ENCODE data around the gene EXOC4. TPM values are rescaled to one million over a fixed set of nuclear protein-coding genes. Genes with fewer than 3 reads are reported as not detected.

EXOC4 gene
- total RNA-seq, 1 donor from 2014 or later, result 99.2 TPM

DNA sequence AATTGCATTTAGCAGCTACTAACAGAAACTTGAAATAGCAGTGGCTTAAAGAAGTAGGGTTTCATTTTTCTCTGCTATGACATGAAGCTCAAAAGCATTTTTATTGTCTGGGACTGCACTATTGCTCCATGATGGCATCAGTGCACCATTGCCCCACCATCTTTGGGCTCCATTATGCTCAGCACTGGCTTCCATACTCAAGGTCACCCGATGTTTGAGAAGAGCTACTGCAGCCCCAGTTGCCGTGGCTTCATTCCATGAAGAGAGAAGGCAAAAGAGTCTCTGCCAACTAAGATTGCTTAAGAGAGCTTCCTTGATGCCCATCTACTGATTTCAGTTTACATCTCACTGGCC is 682.1 kb downstream of the EXOC4 start:
- intact Hi-C loops (cut with DNase I), result no loop called here
- no peaks in the 10 kb centered on the region for H3K4me1 ChIP-seq
- no peaks in the 10 kb centered on the region for H3K9me3 ChIP-seq
- H3K27me3 ChIP-seq, result no peaks in the 10 kb centered on the region
- no peak for DNase-seq (ENCODE audit: extremely low spot score in 2 of 2)
- no peak overlapping the region for H3K4me3 ChIP-seq
- H3K36me3 ChIP-seq, result no peaks in the 10 kb centered on the region
- TF ChIP-seq POLR2A (IDR thresholded peaks at IDR 0.05), result no peak
- TF ChIP-seq, protein P1, sequence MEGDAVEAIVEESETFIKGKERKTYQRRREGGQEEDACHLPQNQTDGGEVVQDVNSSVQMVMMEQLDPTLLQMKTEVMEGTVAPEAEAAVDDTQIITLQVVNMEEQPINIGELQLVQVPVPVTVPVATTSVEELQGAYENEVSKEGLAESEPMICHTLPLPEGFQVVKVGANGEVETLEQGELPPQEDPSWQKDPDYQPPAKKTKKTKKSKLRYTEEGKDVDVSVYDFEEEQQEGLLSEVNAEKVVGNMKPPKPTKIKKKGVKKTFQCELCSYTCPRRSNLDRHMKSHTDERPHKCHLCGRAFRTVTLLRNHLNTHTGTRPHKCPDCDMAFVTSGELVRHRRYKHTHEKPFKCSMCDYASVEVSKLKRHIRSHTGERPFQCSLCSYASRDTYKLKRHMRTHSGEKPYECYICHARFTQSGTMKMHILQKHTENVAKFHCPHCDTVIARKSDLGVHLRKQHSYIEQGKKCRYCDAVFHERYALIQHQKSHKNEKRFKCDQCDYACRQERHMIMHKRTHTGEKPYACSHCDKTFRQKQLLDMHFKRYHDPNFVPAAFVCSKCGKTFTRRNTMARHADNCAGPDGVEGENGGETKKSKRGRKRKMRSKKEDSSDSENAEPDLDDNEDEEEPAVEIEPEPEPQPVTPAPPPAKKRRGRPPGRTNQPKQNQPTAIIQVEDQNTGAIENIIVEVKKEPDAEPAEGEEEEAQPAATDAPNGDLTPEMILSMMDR (IDR thresholded peaks at IDR 0.05), result no peak
- no peak for TF ChIP-seq POLR2AphosphoS5 (IDR thresholded peaks at IDR 0.05; ENCODE audit: insufficient read depth in 1 of 2, low read depth in 1 of 2)
- no peak overlapping the region for H3K27ac ChIP-seq

DNA sequence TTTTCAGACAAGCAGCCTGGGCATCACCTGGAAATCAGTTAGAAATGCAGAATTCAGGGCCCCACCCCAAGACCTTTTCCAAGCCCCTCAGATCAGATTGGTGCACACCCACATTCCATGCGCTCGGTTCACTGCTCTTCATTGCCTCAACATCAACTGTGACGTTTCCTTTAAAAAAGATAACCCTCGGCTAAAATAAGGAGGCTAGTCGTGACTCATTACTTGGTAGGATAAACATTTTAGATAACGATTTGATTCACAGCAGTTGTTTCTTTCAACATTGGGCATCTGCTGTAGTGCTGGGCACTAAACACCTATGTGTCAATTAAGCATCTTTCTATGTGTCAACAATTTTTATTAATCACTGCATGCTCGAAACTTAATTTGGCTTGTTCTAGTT is 683.2 kb downstream of the EXOC4 start:
- no peaks in the 10 kb centered on the region for H3K27me3 ChIP-seq
- no peak overlapping the region for H3K27ac ChIP-seq
- DNase-seq (ENCODE audit: extremely low spot score in 2 of 2), result no peak
- intact Hi-C loops (cut with DNase I), result no loop called here
- no peaks in the 10 kb centered on the region for H3K4me1 ChIP-seq
- TF ChIP-seq POLR2A (IDR thresholded peaks at IDR 0.05), result no peak
- TF ChIP-seq, protein P1 (IDR thresholded peaks at IDR 0.05), result no peak
- no peaks in the 10 kb centered on the region for H3K9me3 ChIP-seq
- no peak overlapping the region for H3K4me3 ChIP-seq
- H3K36me3 ChIP-seq, result no peaks in the 10 kb centered on the region

DNA sequence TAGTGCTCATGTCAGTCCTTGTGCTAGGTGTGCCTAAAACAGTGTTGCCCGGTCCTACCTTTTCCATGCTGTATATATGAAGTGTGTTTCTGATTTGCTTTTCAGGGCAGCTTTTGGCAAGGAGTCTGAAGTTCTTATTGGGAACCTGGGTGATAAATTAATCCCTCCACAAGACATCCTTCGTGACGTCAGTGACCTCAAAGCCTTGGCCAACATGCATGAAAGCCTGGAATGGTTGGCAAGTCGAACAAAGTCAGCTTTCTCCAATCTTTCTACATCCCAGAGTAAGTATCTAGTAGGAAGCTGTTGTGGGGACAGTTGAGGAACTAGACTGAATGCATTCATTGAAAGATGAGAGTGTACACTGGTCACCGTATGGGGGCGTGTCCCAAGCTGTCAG is 684.9 kb downstream of the EXOC4 start:
- DNase-seq (ENCODE audit: extremely low spot score in 2 of 2), result no peak
- TF ChIP-seq POLR2A (IDR thresholded peaks at IDR 0.05), result no peak
- TF ChIP-seq POLR2AphosphoS5 (IDR thresholded peaks at IDR 0.05; ENCODE audit: insufficient read depth in 1 of 2, low read depth in 1 of 2), result no peak
- TF ChIP-seq, protein P1 (IDR thresholded peaks at IDR 0.05), result no peak
- H3K4me3 ChIP-seq, result no peak overlapping the region
- intact Hi-C loops (cut with DNase I), result no loop called here
- no peaks in the 10 kb centered on the region for H3K9me3 ChIP-seq
- no peaks in the 10 kb centered on the region for H3K36me3 ChIP-seq
- H3K27ac ChIP-seq, result no peak overlapping the region
- H3K4me1 ChIP-seq, result no peaks in the 10 kb centered on the region
- no peaks in the 10 kb centered on the region for H3K27me3 ChIP-seq

DNA sequence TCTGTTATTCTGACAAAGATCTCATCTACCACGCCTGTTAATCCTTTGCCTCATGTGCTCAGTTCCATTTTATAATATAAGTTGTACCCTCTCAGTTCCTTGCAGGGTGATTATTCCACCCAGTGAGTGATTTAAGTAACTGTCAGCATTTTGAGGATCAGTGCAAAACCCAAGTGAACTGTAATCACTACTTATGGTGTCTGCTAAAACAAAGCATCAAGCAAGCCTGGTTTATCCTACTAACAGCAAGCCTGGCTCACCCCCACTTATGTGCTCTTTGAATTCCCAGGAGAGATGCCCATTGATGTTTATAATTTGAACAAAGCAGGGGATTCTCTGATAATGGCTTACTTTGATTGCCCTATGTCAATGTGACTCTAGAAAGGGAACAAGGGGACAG is 687.5 kb downstream of the EXOC4 start:
- intact Hi-C loops (cut with DNase I), result no loop called here
- DNase-seq (ENCODE audit: extremely low spot score in 2 of 2), result no peak
- no peak for TF ChIP-seq POLR2AphosphoS5 (IDR thresholded peaks at IDR 0.05; ENCODE audit: insufficient read depth in 1 of 2, low read depth in 1 of 2)
- TF ChIP-seq, protein P1 (IDR thresholded peaks at IDR 0.05), result no peak
- TF ChIP-seq POLR2A (IDR thresholded peaks at IDR 0.05), result no peak
- Histone ChIP-seq H3K4me3 (no peak overlapping the region), H3K27me3 (no peaks in the 10 kb centered on the region), H3K36me3 (no peaks in the 10 kb centered on the region), H3K27ac (no peak overlapping the region), H3K4me1 (no peaks in the 10 kb centered on the region), H3K9me3 (no peaks in the 10 kb centered on the region)

DNA sequence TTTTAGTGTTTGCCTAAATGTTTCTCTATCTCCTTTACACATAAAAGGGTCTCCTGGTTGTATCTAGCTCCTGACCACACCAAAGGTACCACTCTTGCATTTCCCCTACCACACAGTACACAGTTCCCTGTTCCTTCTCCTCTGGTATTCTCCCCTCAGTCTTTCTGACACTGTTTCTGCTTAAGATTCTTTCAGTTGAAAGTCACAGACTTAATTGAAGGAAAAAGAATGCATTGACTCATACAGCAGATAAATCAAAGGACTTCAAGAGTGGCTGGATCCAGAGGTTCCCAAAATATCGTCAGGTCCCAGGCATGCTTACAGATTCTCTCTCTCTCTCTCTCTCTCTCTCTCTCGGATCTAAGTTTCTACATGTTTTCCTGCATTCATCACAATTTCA is 688.6 kb downstream of the EXOC4 start:
- no peaks in the 10 kb centered on the region for H3K27me3 ChIP-seq
- intact Hi-C loops (cut with DNase I), result no loop called here
- H3K36me3 ChIP-seq, result no peaks in the 10 kb centered on the region
- TF ChIP-seq POLR2A (IDR thresholded peaks at IDR 0.05) (no peak), POLR2AphosphoS5 (IDR thresholded peaks at IDR 0.05; ENCODE audit: insufficient read depth in 1 of 2, low read depth in 1 of 2) (no peak)
- TF ChIP-seq, protein P1 (IDR thresholded peaks at IDR 0.05), result no peak
- H3K4me3 ChIP-seq, result no peak overlapping the region
- DNase-seq (ENCODE audit: extremely low spot score in 2 of 2), result no peak
- no peaks in the 10 kb centered on the region for H3K9me3 ChIP-seq
- no peaks in the 10 kb centered on the region for H3K4me1 ChIP-seq
- H3K27ac ChIP-seq, result no peak overlapping the region

Data from vagina (tissue), 2 donors.